Renal pelvis (tissue), 4 donors: ENCODE data around the gene GOLT1A. TPM values are rescaled to one million over a fixed set of nuclear protein-coding genes. Genes with fewer than 3 reads are reported as not detected.
A peak's percentile ranks its signal among the peaks of the same experiment; 100 is the strongest.

Experiments used
- DNase-seq: peaks from one replicate; pipeline ENCODE4 v3.0.0-alpha.2; 2013
- polyA plus RNA-seq, 3 donors: library from polyadenylated mRNA; unstranded; fragments of 120-200 nt; gene quantifications; one replicate each; pipeline ENCODE4 v1.2.1, GENCODE V29; 2013; ENCODE audit not compliant: insufficient read length in 3 of 3

The GOLT1A gene
- polyA plus RNA-seq, 3 donors: 3.0 to 4.1 (median 4.0) TPM

GRCh38 chr1:204194771-204195170 is 19.0 kb downstream of the GOLT1A start:
- DNase-seq: no peak

- DNase-seq: no peak
Measured at GRCh38 chr1:204194080-204194479, 19.7 kb downstream of the GOLT1A start.

GRCh38 chr1:204192589-204193352 is 21.0 kb downstream of the GOLT1A start:
- no peak for DNase-seq

GRCh38 chr1:204192046-204192445 is 21.7 kb downstream of the GOLT1A start:
- no peak for DNase-seq

GRCh38 chr1:204191456-204191855 is 22.3 kb downstream of the GOLT1A start:
- no peak for DNase-seq

GRCh38 chr1:204190212-204191211 is 23.3 kb downstream of the GOLT1A start:
- DNase-seq: peak; percentile 43

- DNase-seq: no peak
Measured at GRCh38 chr1:204188959-204189639, 24.7 kb downstream of the GOLT1A start.

GRCh38 chr1:204186597-204186996 is 27.2 kb downstream of the GOLT1A start:
- DNase-seq: no peak

GRCh38 chr1:204181116-204181515 is 32.7 kb downstream of the GOLT1A start:
- DNase-seq: no peak

- DNase-seq: no peak
Measured at GRCh38 chr1:204180133-204180532, 33.7 kb downstream of the GOLT1A start.

GRCh38 chr1:204178487-204179281 is 35.1 kb downstream of the GOLT1A start:
- no peak for DNase-seq

GRCh38 chr1:204177133-204177532 is 36.7 kb downstream of the GOLT1A start:
- no peak for DNase-seq

GRCh38 chr1:204176049-204176448 is 37.7 kb downstream of the GOLT1A start:
- DNase-seq: no peak

- DNase-seq: no peak
Measured at GRCh38 chr1:204174958-204175357, 38.8 kb downstream of the GOLT1A start.

GRCh38 chr1:204172404-204173029 is 41.3 kb downstream of the GOLT1A start:
- no peak for DNase-seq

GRCh38 chr1:204171751-204172178 is 42.0 kb downstream of the GOLT1A start:
- no peak for DNase-seq

- no peak for DNase-seq
Measured at GRCh38 chr1:204170494-204171155, 43.2 kb downstream of the GOLT1A start.

- DNase-seq: no peak
Measured at GRCh38 chr1:204169858-204170257, 43.9 kb downstream of the GOLT1A start.

- no peak for DNase-seq
Measured at GRCh38 chr1:204167730-204168129, 46.1 kb downstream of the GOLT1A start.

GRCh38 chr1:204166219-204166618 is 47.6 kb downstream of the GOLT1A start, which contains the start of gene REN:
Gene REN, minus strand, starts transcription at chr1:204166337. Its CDS starts 44 bp downstream, at chr1:204166293.
- no peak for DNase-seq
